Measurements from ENCODE around the gene SCLT1. TPM values are rescaled to one million over a fixed set of nuclear protein-coding genes. Genes with fewer than 3 reads are reported as not detected.

Gene SCLT1
- total and polyA plus RNA-seq, 7 experiments from 2014 or later = 5.9 to 36.4 (median 24.6) TPM

GRCh38 chr4:128837679-128838078 lies 255.7 kb downstream of the SCLT1 start:
- Histone ChIP-seq H3K9me3 (ENCODE audit: control insufficient read depth in 2 of 3, low read length in 3 of 3) (no peaks in the 10 kb centered on the region), H3K4me1 (ENCODE audit: control insufficient read depth in 2 of 2, insufficient read depth in 2 of 2, low read length in 2 of 2) (peaks cover 15 to 26% of the 10 kb centered on the region in 2 donors), H3K27me3 (ENCODE audit: control insufficient read depth in 2 of 2, insufficient read depth in 2 of 2, low read length in 2 of 2) (no peaks in the 10 kb centered on the region), H3K4me3 (ENCODE audit: low read length) (no peak overlapping the region), H3K27ac (ENCODE audit: low read depth, low read length) (no peak overlapping the region), H3K36me3 (ENCODE audit: control insufficient read depth in 2 of 3, insufficient read depth in 3 of 3, low read length in 3 of 3) (peaks cover 0 to 44% (median 12%) of the 10 kb centered on the region in 3 experiments)
- ATAC-seq = no peak
- H3K36me3 Mint-ChIP-seq = peaks cover 2 to 28% (median 8%) of the 10 kb centered on the region in 5 donors
- H3K27ac Mint-ChIP-seq = peak overlapping the region in 8 of 9 donors; percentile 8 to 75 (median 28)
- no peak for DNase-seq
- peak overlapping the region in 4 of 10 donors; percentile 3 to 26 (median 17) for H3K4me3 Mint-ChIP-seq
- intact Hi-C loops (cut with micrococcal nuclease) = loop anchor here in 1 of 2 donors (2.0 kb wide), 1 partner anchor 15 kb away; no protein-coding TSS in a partner anchor
- H3K4me1 Mint-ChIP-seq = peaks cover 40 to 88% (median 73%) of the 10 kb centered on the region in 7 donors
- no peaks in the 10 kb centered on the region for H3K9me3 Mint-ChIP-seq
- POLR2A ChIA-PET = no interaction called here
- CTCF ChIA-PET = no interaction called here
- H3K27me3 Mint-ChIP-seq = no peaks in the 10 kb centered on the region

GRCh38 chr4:128837198-128837597 lies 256.1 kb downstream of the SCLT1 start:
- ATAC-seq = no peak
- DNase-seq = no peak
- Mint-ChIP-seq H3K27me3 (no peaks in the 10 kb centered on the region), H3K4me3 (peak overlapping the region in 1 of 10 donors; percentile 26), H3K27ac (peak overlapping the region in 7 of 9 donors; percentile 8 to 51 (median 29)), H3K4me1 (peaks cover 43 to 89% (median 77%) of the 10 kb centered on the region in 7 donors), H3K36me3 (peaks cover 4 to 29% (median 10%) of the 10 kb centered on the region in 5 donors), H3K9me3 (no peaks in the 10 kb centered on the region)
- no peak overlapping the region for H3K27ac ChIP-seq (ENCODE audit: low read depth, low read length)
- no peaks in the 10 kb centered on the region for H3K27me3 ChIP-seq (ENCODE audit: control insufficient read depth in 2 of 2, insufficient read depth in 2 of 2, low read length in 2 of 2)
- H3K9me3 ChIP-seq (ENCODE audit: control insufficient read depth in 2 of 3, low read length in 3 of 3) = no peaks in the 10 kb centered on the region
- H3K4me3 ChIP-seq (ENCODE audit: low read length) = no peak overlapping the region
- ChIA-PET POLR2A (no interaction called here), CTCF (interaction anchor here (0.5 to 0.7 kb wide), 2 partner anchors 25 to 647 kb away, joined by 3 read pairs; no protein-coding TSS in a partner anchor)
- H3K36me3 ChIP-seq (ENCODE audit: control insufficient read depth in 2 of 3, insufficient read depth in 3 of 3, low read length in 3 of 3) = peaks cover 0 to 44% (median 16%) of the 10 kb centered on the region in 3 experiments
- intact Hi-C loops (cut with micrococcal nuclease) = no loop called here
- H3K4me1 ChIP-seq (ENCODE audit: control insufficient read depth in 2 of 2, insufficient read depth in 2 of 2, low read length in 2 of 2) = peaks cover 15 to 26% of the 10 kb centered on the region in 2 donors

GRCh38 chr4:128835498-128836222 lies 257.7 kb downstream of the SCLT1 start:
- intact Hi-C loops (cut with micrococcal nuclease) = no loop called here

More at GRCh38 chr4:128835498-128836222, 257.7 kb downstream of the SCLT1 start:
- Histone ChIP-seq H3K4me1 (ENCODE audit: control insufficient read depth in 2 of 2, insufficient read depth in 2 of 2, low read length in 2 of 2) (peaks cover 9 to 27% of the 10 kb centered on the region in 2 donors), H3K36me3 (ENCODE audit: control insufficient read depth in 2 of 3, insufficient read depth in 3 of 3, low read length in 3 of 3) (peaks cover 0 to 52% (median 20%) of the 10 kb centered on the region in 3 experiments), H3K9me3 (ENCODE audit: control insufficient read depth in 2 of 3, low read length in 3 of 3) (no peaks in the 10 kb centered on the region), H3K4me3 (ENCODE audit: low read length) (no peak overlapping the region), H3K27ac (ENCODE audit: low read depth, low read length) (no peak overlapping the region), H3K27me3 (ENCODE audit: control insufficient read depth in 2 of 2, insufficient read depth in 2 of 2, low read length in 2 of 2) (no peaks in the 10 kb centered on the region)
- H3K36me3 Mint-ChIP-seq = peaks cover 4 to 34% (median 10%) of the 10 kb centered on the region in 5 donors
- no peak for ATAC-seq
- peak overlapping the region in 4 of 9 donors; percentile 30 to 74 (median 50) for H3K27ac Mint-ChIP-seq
- peak overlapping the region in 3 of 10 donors; percentile 23 to 43 (median 34) for H3K4me3 Mint-ChIP-seq
- ChIA-PET POLR2A (interaction anchor here (0.6 kb wide), 1 partner anchor 26 kb away, joined by 3 read pairs; the partner anchor contains the start of gene JADE1), CTCF (no interaction called here)
- H3K27me3 Mint-ChIP-seq = no peaks in the 10 kb centered on the region
- H3K4me1 Mint-ChIP-seq = peaks cover 38 to 91% (median 81%) of the 10 kb centered on the region in 7 donors
- no peak for DNase-seq
- H3K9me3 Mint-ChIP-seq = no peaks in the 10 kb centered on the region

Other genes with a start within 250 kb of the SCLT1 start
- 10 to 100 TPM in 3 of 5 experiments, 1 to 10 TPM in 2; 5.3 to 18.3 (median 11.8) TPM for gene C4orf33, start 2.6 kb upstream of the SCLT1 start, total RNA-seq
- gene C4orf33, start 2.6 kb upstream of the SCLT1 start, polyA plus RNA-seq = 1 to 10 TPM; 6.0 to 9.3 TPM